HG03520 (cell line): ENCODE data around the gene DRC7.

Experiments used
- ATAC-seq: cut with Tn5 transposase; IDR thresholded peaks from one replicate; pipeline ENCODE4 v1.9.1; 2021; ENCODE audit warnings: mild to moderate bottlenecking, moderate library complexity; ENCODE audit not compliant: unreplicated experiment

Gene DRC7

DNA sequence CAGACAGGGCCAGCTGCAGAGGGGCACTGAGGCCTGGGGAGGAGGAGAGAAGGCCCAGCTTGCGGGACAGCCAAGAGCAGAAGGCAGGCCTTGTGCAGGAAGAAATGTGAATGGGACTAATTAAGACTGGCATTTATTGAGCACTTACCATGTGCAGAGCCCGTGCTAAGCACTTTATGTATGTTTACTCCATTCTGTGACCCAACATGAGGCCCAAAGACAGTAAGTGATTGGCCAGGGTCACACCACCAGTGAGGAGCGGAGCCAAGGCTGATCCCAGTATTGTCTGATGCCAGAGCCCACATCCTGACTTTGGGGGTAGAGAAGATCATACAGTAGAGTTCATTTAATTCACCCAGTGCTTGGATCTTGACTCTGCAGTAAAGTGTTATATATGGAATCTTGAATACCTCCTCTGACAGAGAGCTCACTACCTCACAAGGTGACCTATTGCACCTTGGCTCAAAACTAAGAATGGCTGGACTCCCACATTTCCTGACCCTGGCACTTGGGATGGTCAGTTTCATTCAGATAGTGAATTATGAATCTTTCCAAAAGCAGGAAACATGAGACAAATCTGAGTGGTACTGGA is 54.6 kb downstream of the DRC7 start:
- ATAC-seq: no peak

DNA sequence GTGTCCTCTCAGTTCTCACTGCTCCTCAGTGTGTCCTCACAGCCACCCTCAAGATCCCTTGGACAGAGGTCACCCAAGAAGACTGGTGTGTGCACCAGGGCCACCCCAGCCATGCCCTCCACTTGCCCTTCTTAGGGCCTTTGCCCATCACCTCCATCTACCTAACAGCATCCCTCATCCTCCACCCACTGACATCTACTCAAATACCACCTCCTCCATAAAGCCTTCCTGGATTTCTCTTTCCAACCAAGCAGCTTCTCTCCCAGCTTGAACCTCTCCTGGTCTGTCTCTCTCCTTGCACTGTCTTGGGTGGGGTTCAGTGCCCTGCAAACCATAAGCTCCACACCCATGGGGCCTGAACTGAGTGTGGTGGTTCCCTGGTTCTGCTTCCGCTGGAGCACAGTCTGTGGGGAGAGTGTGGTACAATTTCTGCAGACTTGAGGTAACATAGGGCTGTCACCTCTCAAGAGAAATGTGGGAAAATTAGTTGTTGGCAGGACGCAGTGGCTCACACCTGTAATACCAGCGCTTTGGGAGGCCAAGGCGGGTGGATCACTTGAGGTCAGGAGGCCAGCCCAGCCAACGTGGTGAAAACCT is 55.3 kb downstream of the DRC7 start:
- ATAC-seq: no peak

DNA sequence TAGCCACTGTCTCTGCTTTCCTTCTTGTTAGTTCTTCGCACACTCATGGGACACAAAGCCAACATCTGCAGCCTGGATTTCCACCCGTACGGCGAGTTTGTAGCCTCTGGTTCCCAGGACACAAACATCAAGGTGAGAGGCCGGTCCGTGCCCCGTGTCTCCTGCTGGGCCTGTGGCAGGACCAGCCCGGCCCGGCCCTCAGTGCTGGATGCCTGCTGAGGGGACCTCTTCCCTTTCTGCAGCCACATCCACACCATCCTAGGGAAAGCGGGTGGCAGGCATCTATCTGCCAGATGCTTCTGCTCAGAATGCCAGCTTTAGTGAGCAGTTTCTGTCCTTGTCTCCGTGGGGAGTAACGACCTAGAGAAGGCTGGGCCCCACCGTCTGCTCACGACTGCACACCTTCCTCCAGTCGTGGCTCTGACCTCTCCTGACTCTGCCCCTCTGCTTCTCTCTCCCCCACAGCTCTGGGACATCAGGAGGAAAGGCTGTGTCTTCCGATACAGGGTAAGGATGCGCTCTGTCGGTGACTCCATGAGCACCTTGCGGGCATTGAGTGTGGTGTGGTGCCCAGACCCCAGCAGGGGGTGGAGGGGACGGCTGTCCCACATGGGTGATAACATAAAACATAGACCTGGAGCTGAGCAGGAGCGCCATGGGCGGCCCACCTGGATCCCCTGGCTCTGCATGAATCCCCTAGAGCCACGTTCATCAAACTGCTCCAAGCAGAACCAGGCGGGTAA is 56.4 kb downstream of the DRC7 start:
- ATAC-seq: no peak

DNA sequence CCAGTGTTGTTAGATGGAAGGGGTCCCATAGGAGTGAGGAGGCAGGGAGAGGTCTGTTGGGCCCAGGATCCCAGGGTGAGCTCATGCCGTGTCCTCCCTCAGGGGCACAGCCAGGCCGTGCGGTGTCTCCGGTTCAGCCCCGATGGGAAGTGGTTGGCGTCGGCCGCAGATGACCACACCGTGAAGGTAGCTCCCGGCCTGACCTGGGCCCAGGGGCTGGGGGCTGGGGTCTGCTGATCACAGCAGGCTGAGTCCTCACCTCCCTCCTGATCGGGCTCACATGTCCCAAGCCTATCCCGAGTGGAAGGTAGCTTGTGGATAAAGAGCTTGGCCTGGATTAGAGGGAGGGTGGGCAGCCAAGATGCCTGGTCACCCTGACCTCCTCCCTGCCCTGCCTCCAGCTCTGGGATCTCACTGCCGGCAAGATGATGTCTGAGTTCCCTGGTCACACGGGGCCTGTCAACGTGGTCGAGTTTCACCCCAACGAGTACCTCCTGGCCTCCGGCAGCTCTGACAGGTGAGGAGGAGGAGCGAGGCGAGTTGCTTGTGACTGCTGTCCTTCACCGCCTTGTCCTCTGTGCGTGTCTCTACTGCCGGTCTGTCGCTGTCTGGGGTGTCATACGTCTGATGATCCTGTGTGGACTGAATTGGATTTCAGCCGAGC is 57.1 kb downstream of the DRC7 start:
- no peak for ATAC-seq

DNA sequence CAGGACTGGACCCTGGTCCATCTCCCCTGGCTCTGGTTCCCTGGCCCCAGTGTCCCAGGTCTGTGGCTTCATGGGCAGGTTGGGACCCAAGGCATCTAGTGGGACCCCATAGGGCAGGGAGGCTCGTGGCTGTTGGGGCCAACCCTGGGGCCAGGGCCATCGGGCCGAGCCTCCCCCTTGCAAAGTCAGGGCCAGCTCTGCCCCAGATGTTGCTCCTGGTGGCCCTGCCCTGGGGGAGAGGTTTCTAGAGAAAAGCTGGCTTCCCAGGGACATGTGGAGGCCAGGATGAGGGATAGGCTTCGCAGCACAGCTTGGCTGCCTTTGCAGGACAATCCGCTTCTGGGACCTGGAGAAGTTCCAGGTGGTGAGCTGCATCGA is 57.6 kb downstream of the DRC7 start:
- ATAC-seq: no peak

DNA sequence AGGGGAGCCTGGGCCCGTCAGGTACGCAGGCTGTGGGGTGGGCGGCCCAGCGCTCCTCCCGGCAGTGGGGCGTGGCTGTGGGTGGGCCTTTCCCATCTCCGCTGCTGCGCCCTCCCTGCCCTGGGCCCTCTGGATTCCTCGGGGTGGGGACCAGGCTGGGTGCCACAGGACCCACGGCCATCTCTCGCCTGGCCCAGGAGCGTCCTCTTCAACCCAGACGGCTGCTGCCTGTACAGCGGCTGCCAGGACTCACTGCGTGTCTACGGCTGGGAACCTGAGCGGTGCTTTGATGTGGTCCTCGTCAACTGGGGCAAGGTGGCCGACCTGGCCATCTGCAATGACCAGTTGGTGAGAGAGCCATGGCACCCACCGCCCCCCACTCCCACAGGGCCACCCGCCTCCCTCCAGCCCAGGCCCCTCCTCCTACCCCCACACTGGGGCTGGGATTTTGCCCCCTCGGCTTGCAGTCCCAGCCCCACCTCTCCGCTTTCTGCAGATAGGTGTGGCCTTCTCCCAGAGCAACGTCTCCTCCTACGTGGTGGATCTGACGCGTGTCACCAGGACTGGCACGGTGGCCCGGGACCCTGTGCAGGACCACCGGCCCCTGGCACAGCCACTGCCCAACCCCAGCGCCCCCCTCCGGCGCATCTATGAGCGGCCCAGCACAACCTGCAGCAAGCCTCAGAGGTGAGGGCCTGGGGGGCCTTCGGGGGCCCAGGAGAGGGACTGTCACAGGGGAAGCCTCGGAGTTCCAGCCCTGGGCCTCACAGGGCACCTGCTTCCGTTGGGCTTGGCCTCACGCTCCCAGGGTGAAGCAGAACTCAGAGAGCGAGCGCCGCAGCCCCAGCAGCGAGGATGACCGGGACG is 58.2 kb downstream of the DRC7 start:
- no peak for ATAC-seq

DNA sequence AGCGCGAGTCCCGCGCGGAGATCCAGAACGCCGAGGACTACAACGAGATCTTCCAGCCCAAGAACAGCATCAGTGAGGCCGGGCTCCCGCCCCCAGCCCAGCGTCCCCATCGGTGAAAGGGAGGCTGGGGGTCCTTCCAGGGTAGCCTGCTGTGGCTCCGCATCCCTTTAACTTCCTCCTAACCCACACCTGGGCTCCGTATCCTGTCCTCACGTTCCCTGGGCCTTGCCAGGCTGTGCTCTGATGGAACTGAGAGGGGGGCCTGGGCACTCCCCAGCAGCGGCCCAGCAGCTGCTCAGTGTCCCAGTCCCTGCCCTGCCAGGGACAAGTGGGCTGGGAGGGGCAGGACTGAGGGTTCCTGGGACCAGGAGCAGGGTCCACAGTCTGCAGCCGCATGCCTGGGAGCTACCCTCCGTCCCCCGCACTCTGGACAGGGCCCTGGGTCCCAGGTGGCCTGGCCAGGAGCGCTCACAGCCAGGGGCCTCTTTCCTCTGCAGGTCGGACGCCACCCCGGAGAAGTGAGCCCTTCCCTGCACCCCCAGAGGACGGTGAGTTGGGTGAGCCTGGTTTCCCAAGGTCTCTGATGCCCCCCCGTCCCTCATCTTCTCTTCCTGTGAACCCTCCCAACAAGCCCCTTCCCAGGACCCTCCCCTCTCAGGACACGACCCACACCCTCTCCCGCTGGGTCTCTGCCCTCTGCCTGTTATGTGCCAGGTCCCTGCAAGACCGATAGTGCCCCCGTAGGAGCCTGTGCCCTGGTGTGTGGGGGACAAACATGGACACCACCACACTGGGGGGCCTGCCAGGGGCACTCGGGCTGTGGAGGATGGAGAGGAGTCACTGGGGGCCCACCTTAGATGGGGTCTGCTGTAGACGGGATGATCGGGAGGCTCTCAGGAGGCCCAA is 59.1 kb downstream of the DRC7 start:
- ATAC-seq: no peak

DNA sequence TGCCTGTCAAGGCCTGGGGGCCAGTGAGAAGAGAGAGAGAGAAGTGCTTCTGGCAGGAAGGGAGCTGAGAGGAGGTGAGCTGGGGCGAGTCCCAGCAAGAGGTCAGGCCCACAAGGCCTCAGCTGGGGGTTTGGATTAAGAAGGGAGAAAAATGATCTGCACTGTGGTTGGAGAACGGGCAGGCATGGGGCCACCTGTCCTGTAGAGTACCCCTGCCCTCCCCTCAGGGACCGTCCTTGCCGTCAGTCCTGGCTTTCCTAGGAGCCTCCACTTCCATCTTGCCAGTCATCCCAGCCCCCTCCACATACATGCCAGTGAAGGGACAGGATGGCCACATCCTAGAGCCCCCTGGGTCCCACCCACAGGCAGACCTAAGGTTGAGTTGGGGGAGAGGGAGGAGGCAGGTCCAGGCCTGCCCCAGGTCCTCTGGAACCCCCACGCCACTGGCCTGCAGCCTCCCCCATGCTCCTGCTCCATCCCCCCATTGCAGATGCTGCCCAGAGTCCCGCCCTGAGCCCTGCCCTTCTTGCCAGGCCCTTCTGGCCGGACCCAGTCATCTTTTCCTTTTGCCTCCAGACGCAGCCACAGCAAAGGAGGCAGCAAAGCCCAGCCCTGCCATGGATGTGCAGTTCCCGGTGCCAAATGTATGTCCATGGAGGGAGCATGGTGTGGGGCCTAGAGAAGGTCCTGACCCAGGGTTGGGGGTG is 59.9 kb downstream of the DRC7 start:
- no peak for ATAC-seq

DNA sequence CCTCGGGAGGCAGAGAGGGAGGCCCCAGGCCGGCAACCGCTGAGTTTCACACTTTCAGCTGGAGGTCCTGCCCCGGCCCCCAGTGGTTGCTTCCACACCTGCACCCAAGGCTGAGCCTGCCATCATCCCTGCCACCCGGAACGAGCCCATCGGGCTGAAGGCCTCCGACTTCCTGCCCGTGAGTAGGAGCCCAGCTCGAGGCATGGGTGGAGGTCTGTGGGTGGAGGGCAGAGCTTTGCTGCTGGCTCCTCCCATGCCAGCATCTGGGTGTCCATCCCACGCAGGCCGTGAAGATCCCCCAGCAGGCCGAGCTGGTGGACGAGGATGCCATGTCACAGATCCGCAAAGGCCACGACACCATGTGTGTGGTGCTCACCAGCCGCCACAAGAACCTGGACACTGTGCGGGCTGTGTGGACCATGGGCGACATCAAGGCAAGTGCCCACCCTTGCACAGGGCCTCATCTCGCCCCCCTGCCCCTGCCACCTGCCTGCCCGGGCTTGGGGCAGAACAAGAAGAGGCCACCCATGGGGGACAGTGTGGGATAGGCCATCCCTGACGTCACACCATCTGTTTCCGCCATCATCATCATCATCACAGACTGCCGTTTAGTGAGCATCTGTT is 60.6 kb downstream of the DRC7 start:
- ATAC-seq: no peak

DNA sequence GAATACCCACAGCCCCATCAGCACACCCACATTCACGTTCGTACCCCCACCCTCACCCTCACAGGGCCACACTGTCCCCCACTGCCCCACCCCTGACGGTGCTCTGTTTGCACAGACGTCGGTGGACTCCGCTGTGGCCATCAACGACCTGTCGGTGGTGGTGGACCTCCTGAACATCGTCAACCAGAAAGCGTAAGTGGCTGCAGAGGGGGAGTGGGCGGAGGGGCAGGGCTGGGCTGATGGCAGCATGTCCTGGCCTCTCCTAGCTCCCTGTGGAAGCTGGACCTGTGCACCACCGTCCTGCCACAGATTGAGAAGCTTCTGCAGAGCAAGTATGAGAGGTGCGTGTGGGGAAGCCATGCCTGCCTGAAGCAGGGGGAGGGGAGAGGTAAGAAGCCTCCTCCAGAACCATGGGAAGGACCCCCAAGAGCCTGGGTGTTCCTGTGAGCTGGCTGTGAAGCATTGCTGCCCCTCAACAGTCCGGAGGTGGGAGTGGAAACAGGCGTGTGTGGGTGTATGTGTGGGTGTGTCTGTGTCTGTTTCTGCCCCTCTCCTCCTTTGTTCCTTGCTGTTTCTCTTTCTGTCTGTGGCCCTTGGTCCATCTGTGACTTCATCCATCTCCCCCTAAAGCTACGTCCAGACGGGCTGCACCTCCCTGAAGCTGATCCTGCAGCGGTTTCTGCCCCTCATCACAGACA is 61.3 kb downstream of the DRC7 start:
- ATAC-seq: no peak

DNA sequence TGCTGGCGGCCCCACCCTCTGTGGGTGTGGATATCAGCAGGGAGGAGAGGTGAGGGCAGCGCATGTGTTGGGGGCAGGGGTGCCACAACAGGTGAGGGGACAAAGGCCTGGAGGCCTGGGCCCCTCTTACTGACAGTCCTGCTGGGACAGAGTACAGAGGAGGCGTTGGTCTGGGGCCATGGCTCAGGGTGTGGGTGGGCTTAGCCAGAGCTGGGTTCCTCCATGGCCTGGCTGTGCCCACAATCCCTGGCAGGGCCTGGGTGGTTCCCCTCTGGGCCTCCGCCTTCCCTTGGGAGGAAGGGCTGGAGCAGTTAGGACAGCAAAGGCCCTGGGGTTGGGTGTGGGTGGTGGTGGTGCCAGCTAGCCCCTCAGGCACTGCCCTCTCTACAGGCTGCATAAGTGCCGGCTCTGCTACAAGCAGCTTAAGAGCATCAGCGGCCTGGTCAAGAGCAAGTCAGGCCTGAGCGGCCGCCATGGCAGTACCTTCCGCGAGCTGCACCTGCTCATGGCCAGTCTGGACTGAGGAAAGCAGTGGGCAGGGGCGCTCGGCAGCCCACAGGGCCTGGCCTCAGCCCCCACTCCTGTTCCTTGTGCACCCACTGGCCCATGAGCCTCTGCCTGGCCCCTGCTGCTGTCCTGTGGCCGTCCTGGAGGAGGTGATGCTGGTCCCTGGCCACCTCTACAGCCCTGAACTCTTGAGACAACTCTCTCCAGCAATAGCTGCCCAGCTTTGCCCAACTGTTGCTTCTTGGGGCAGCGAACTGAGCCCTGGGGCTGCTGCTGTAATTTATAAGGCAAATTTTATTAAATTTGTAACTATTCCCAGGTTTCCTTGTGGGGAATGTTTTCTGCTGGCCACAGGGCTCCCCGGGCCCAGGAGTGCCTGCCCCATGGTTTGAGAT is 62.1 kb downstream of the DRC7 start:
- no peak for ATAC-seq

DNA sequence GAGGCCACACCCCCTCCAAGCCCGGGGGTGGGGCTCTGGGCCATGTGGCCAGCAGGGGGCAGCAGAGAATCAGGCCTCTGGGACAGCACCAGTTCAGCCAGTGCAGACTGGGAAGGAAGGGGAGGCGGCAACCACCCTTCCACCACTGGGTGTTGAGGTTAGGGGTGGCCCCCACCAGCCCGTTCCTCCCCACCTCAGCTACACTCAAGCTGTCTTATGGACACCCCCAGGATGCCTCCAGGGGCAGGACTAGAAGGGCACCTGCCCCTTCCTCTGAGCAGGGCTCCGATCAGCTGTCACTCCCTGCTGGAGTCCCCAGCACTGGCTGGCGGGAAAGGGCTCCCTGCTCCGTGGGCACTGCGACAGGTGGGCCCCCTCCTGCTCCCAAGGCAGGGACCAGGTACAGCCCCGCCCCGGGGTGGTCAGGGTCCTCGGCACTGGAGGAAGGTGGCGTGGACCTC is 62.8 kb downstream of the DRC7 start:
- no peak for ATAC-seq

DNA sequence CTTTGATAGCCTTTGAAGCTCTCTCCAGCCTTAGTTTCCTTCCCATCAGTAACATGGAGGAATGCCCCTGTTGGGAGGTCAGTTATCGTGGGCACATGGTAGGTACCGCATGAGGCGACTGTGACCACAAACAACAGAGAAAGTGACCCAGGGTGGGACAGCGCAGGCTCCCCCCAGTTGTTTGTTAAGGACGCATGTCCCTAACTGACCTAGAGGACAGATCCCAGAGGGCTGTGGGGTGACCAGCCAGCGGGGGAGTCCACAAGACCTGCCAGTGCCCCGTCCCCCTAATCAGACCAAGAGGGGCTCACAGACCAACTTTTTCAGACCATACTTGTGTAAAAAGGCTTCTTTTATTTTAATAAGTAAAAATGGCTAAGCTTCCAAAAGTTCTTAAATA is 63.3 kb downstream of the DRC7 start:
- ATAC-seq: no peak

DNA sequence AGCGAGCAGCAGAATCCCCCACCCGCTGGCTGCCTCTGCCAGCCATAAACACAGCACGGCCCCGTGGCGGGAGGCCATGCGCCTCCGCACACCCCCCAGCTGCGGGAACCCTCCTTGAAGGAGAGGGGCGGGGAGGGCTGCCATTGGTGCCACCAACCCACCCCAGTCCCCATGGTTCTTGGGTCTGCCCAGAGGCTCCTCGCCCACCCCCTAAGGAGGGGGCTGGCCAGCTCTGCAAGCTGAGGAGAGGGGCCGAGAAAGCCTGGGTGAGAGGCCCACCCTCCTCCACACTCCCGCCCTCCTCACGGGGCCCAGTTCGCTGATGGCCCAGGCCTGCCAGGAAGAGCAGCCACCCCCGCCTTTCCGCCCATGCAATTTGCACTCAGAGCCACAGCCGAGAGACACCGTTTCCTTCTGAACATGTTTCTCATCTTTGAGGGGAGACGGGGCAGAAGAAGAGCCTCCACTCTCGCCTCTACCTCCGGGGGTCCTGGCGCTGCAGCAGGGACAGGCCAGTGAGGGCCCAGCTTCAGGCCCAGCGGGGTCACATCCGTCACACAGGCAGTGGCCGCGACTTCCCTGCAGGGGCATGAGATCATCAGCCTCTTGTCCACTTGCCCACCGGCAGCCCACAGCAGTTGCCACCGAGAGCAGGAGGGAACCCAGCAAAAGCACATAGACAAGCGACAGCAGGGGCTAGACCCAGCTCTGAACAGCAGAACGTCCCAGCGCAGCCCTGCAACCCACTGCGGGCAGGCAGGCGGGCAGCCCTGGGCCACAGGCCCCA is 63.9 kb downstream of the DRC7 start:
- ATAC-seq: no peak

DNA sequence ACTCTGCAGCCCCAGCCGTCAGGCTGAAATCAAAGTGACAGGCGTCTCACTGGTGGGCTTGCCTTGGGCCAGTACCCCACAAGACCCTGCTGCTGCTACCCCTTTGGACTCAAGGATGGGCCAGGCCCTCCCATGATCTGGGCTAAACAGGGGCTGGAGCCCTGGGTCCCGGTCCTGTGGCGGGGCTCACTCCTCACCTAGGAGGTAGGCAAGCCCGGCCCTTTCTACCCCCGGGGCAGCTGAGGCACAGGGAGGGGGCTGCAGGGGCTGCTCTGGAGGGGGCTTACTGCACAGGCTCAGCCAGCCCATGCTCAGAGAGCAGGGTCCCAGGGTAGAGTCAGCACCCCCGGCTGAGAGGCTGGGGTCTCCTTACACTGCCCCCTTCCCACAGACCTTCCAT is 64.5 kb downstream of the DRC7 start:
- no peak for ATAC-seq

DNA sequence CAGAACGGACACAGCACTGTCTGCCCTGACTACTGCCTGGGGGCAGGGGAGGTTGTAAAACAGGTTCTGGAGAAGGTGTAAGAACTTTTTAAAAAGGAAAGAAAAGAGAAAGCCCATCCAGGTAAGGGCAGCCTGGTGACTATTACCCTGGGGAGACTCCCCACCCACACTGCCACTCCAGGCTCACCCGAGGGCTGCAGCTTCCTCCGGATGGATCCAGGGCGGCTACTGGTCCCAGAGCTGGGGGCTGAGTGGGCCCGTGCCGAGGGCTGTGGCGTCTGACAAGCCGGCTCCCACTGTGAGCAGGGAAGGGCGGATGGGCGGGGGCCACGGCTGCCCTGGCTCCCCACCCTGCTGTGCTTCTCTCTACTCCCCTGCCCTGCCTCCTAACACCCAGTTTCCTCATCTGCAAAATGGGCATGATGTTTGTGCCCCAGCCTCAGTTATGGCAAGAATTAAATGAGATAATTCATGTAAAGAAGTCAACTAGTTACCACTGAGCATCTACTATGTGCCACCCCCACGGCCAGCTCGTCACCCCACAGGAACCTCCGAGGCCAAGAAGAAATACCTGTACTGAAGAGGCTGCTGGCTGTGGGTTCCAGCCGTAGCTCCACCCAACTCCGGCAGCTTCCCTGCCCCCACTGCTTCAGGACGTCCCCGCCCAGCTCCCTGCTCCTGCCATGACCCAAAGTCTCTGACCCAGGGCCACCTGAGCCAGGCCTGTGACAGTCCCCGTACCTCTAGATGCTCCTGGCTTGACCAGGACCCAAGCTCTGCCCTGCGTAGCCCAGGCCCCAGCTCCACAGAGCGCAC is 65.1 kb downstream of the DRC7 start:
- no peak for ATAC-seq
